Astrocyte (in vitro differentiated cells and primary cell): Measurements from ENCODE around the gene KCNC2.

Source experiments
- EZH2 ChIP-seq: IDR thresholded peaks from 2 replicates; pipeline ENCODE4 v1.6.1; 2012; ENCODE audit warnings: mild to moderate bottlenecking, low read length, inconsistent platforms; ENCODE audit not compliant: insufficient read depth
- TF ChIP-seq, protein P1 (sequence below): IDR thresholded peaks from 2 replicates; pipeline ENCODE4 v1.5.1; 2011; ENCODE audit warnings: low read depth, mild to moderate bottlenecking, inconsistent platforms, low read length, moderate library complexity; ENCODE audit not compliant: insufficient read depth

GRCh38 chr12:75065482-75065881 is 144.2 kb downstream of the KCNC2 start:
- no peak for TF ChIP-seq EZH2
- TF ChIP-seq, protein P1, sequence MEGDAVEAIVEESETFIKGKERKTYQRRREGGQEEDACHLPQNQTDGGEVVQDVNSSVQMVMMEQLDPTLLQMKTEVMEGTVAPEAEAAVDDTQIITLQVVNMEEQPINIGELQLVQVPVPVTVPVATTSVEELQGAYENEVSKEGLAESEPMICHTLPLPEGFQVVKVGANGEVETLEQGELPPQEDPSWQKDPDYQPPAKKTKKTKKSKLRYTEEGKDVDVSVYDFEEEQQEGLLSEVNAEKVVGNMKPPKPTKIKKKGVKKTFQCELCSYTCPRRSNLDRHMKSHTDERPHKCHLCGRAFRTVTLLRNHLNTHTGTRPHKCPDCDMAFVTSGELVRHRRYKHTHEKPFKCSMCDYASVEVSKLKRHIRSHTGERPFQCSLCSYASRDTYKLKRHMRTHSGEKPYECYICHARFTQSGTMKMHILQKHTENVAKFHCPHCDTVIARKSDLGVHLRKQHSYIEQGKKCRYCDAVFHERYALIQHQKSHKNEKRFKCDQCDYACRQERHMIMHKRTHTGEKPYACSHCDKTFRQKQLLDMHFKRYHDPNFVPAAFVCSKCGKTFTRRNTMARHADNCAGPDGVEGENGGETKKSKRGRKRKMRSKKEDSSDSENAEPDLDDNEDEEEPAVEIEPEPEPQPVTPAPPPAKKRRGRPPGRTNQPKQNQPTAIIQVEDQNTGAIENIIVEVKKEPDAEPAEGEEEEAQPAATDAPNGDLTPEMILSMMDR = no peak
